MM.1S (cell line): Measurements from ENCODE around the gene ZNRF3.

Experiments
- DNase-seq: peaks from one replicate; pipeline ENCODE4 v3.0.0-alpha.2; 2015
- H2AFZ ChIP-seq: fragments of 300-600 bp; sonication (generic); 2 replicates; pipeline ENCODE4 v1.6.0; 2016; ENCODE audit warnings: antibody characterized with exemption, low read length
- H3F3A ChIP-seq: fragments of 300-600 bp; sonication (generic); 2 replicates; pipeline ENCODE4 v1.6.1; 2016; ENCODE audit warnings: mild to moderate bottlenecking, antibody characterized with exemption, low read length, moderate library complexity, mixed read lengths; ENCODE audit not compliant: insufficient read depth
- H3K27ac ChIP-seq: fragments of 300-600 bp; sonication (generic); 2 replicates; pipeline ENCODE4 v1.5.1; 2016; ENCODE audit warnings: mild to moderate bottlenecking, low read length
- H3K27me3 ChIP-seq: fragments of 300-600 bp; sonication (generic); replicated peaks from 2 replicates; pipeline ENCODE4 v1.6.0; 2016; ENCODE audit warnings: low read length; ENCODE audit not compliant: insufficient read depth
- H3K36me3 ChIP-seq: fragments of 300-600 bp; sonication (generic); replicated peaks from 2 replicates; pipeline ENCODE4 v1.6.1; 2016; ENCODE audit warnings: mild to moderate bottlenecking, low read length, mixed read lengths; ENCODE audit not compliant: insufficient read depth
- H3K4me1 ChIP-seq: fragments of 300-600 bp; sonication (generic); 2 replicates; pipeline ENCODE4 v1.6.1; 2016; ENCODE audit warnings: low read length, mixed read lengths
- H3K4me2 ChIP-seq: fragments of 300-600 bp; sonication (generic); 2 replicates; pipeline ENCODE4 v1.6.0; 2016; ENCODE audit warnings: low read depth, low read length
- H3K4me3 ChIP-seq: fragments of 300-600 bp; sonication (generic); 2 replicates; pipeline ENCODE4 v1.5.1; 2016; ENCODE audit warnings: low read length, mixed read lengths
- H3K79me2 ChIP-seq: fragments of 300-600 bp; sonication (generic); 2 replicates; pipeline ENCODE4 v1.6.1; 2016; ENCODE audit warnings: mixed run types, low read length, mixed read lengths
- H3K9ac ChIP-seq: fragments of 300-600 bp; sonication (generic); 2 replicates; pipeline ENCODE4 v1.6.1; 2016; ENCODE audit warnings: low read length, mixed read lengths
- H3K9me2 ChIP-seq: fragments of 300-600 bp; sonication (generic); replicated peaks from 2 replicates; pipeline ENCODE4 v1.6.1; 2016; ENCODE audit warnings: mild to moderate bottlenecking, low read length, mixed read lengths; ENCODE audit not compliant: insufficient read depth
- H3K9me3 ChIP-seq: fragments of 300-600 bp; sonication (generic); replicated peaks from 2 replicates; pipeline ENCODE4 v1.6.1; 2016; ENCODE audit warnings: mild to moderate bottlenecking, low read length, mixed read lengths; ENCODE audit not compliant: insufficient read depth
- H4K20me1 ChIP-seq: fragments of 300-600 bp; sonication (generic); 2 replicates; pipeline ENCODE4 v1.6.1; 2016; ENCODE audit warnings: mild to moderate bottlenecking, low read length, moderate library complexity, mixed read lengths; ENCODE audit not compliant: insufficient read depth
- EZH2 ChIP-seq: fragments of 300-600 bp; sonication (generic); optimal IDR thresholded peaks from 2 replicates; pipeline ENCODE3; 2017; ENCODE audit warnings: low read depth, mild to moderate bottlenecking, antibody characterized with exemption, low read length, mixed read lengths
- EZH2phosphoT487 ChIP-seq: fragments of 300-600 bp; sonication (generic); IDR thresholded peaks from 2 replicates; pipeline ENCODE4 v1.6.1; 2018; ENCODE audit warnings: antibody characterized with exemption, low read length
- TF ChIP-seq, protein P1 (sequence below): fragments of 300-600 bp; sonication (generic); IDR thresholded peaks from 2 replicates; pipeline ENCODE4 v1.5.1; 2016; ENCODE audit warnings: antibody characterized with exemption, low read length, mixed read lengths

Gene ZNRF3

DNA sequence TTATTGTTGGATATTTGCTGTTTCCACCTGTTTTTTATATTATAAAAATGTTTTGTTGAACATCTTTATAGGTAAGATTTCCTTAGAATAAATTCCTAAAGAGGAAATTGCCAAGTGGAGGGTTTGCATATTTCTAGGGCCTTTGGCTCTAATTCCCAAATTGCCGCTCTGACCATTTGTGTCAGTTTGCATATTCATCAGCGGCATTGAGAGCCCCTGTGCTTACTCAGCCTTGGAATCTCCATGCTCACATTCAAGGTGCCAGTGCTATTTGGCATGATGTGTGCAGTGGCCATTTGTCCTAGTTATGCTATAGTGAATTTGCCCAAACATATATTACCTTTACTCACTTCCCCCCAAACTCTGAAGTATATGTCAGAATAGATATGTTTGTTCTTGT is 214.9 kb downstream of the ZNRF3 start:
- Histone ChIP-seq H3K79me2 (no peaks in the 10 kb centered on the region), H3F3A (no peaks in the 10 kb centered on the region), H4K20me1 (no peaks in the 10 kb centered on the region), H3K9ac (no peak overlapping the region), H3K27ac (no peak overlapping the region), H3K9me3 (no peaks in the 10 kb centered on the region), H3K4me3 (no peak overlapping the region), H3K36me3 (no peaks in the 10 kb centered on the region), H3K4me1 (no peaks in the 10 kb centered on the region), H3K27me3 (no peaks in the 10 kb centered on the region), H3K9me2 (no peaks in the 10 kb centered on the region), H2AFZ (no peak overlapping the region), H3K4me2 (no peak overlapping the region)
- DNase-seq, result no peak
- no peak for TF ChIP-seq EZH2
- no peak for TF ChIP-seq EZH2phosphoT487
- TF ChIP-seq, protein P1, sequence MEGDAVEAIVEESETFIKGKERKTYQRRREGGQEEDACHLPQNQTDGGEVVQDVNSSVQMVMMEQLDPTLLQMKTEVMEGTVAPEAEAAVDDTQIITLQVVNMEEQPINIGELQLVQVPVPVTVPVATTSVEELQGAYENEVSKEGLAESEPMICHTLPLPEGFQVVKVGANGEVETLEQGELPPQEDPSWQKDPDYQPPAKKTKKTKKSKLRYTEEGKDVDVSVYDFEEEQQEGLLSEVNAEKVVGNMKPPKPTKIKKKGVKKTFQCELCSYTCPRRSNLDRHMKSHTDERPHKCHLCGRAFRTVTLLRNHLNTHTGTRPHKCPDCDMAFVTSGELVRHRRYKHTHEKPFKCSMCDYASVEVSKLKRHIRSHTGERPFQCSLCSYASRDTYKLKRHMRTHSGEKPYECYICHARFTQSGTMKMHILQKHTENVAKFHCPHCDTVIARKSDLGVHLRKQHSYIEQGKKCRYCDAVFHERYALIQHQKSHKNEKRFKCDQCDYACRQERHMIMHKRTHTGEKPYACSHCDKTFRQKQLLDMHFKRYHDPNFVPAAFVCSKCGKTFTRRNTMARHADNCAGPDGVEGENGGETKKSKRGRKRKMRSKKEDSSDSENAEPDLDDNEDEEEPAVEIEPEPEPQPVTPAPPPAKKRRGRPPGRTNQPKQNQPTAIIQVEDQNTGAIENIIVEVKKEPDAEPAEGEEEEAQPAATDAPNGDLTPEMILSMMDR, result no peak

DNA sequence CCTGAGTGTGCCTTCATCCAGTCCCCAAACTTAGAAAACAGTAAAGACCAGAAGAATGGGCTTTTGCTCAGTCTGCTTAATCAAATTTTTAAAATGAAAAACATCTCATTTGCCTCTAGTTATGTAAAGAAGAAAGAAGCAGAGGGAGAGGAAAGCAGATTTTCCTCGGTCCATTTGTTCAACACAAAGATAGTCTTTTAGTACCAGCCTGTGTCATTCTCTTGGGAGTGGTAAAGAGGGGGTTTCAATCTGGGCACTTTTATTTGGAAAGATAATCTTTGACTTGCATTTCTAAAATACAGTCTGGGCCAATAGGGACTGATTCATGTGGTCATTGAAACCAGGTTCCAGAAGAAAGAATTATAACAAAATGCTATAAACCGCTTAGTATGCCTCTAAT is 218.9 kb downstream of the ZNRF3 start:
- Histone ChIP-seq H3K9me2 (no peaks in the 10 kb centered on the region), H3K4me1 (peaks cover 7% of the 10 kb centered on the region; the same call in 1 of the 2 replicates), H3K36me3 (no peaks in the 10 kb centered on the region), H3K79me2 (no peaks in the 10 kb centered on the region), H3K9me3 (no peaks in the 10 kb centered on the region), H3F3A (no peaks in the 10 kb centered on the region), H3K4me3 (no peak overlapping the region), H3K9ac (no peak overlapping the region), H3K27ac (no peak overlapping the region), H3K4me2 (no peak overlapping the region), H3K27me3 (no peaks in the 10 kb centered on the region), H4K20me1 (no peaks in the 10 kb centered on the region), H2AFZ (no peak overlapping the region)
- TF ChIP-seq, protein P1, result no peak
- TF ChIP-seq EZH2phosphoT487, result no peak
- TF ChIP-seq EZH2, result no peak
- DNase-seq, result no peak

DNA sequence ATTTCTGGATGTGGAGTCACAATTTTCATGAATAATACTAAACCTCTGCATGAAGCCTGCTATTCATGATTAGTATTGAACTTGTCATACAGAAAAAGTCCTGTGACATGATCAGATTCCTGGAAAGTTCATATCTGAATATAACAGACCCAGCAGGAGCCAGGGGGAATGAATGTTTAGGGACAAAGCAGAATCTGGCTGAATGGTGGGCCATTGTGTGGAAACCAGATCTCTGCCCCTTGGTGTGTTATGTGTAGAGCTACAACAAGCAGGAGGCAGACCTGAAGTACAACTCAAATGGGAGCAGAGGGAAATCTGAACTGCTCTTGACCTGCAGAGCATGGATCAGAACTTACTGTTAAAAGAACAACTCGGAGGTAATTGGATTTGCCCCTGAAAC is 219.7 kb downstream of the ZNRF3 start:
- no peak for DNase-seq
- Histone ChIP-seq H3K4me1 (peaks cover 7% of the 10 kb centered on the region; the same call in 1 of the 2 replicates), H3K4me2 (no peak overlapping the region), H4K20me1 (no peaks in the 10 kb centered on the region), H3K27me3 (no peaks in the 10 kb centered on the region), H3K79me2 (no peaks in the 10 kb centered on the region), H3F3A (no peaks in the 10 kb centered on the region), H3K9me2 (no peaks in the 10 kb centered on the region), H3K9me3 (no peaks in the 10 kb centered on the region), H3K36me3 (no peaks in the 10 kb centered on the region), H2AFZ (no peak overlapping the region), H3K27ac (no peak overlapping the region), H3K9ac (no peak overlapping the region), H3K4me3 (no peak overlapping the region)
- TF ChIP-seq, protein P1, result no peak
- no peak for TF ChIP-seq EZH2phosphoT487
- no peak for TF ChIP-seq EZH2
